GM03348 (cell line): Measurements from ENCODE around the gene ARHGEF12.
A peak's percentile ranks its signal among the peaks of the same experiment; 100 is the strongest.

Experiments used
- DNase-seq: peaks from one replicate; pipeline ENCODE4 v3.0.0; 2012; ENCODE audit warnings: low spot score

ARHGEF12 gene, protein sequence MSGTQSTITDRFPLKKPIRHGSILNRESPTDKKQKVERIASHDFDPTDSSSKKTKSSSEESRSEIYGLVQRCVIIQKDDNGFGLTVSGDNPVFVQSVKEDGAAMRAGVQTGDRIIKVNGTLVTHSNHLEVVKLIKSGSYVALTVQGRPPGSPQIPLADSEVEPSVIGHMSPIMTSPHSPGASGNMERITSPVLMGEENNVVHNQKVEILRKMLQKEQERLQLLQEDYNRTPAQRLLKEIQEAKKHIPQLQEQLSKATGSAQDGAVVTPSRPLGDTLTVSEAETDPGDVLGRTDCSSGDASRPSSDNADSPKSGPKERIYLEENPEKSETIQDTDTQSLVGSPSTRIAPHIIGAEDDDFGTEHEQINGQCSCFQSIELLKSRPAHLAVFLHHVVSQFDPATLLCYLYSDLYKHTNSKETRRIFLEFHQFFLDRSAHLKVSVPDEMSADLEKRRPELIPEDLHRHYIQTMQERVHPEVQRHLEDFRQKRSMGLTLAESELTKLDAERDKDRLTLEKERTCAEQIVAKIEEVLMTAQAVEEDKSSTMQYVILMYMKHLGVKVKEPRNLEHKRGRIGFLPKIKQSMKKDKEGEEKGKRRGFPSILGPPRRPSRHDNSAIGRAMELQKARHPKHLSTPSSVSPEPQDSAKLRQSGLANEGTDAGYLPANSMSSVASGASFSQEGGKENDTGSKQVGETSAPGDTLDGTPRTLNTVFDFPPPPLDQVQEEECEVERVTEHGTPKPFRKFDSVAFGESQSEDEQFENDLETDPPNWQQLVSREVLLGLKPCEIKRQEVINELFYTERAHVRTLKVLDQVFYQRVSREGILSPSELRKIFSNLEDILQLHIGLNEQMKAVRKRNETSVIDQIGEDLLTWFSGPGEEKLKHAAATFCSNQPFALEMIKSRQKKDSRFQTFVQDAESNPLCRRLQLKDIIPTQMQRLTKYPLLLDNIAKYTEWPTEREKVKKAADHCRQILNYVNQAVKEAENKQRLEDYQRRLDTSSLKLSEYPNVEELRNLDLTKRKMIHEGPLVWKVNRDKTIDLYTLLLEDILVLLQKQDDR (N-terminal part only)

DNA sequence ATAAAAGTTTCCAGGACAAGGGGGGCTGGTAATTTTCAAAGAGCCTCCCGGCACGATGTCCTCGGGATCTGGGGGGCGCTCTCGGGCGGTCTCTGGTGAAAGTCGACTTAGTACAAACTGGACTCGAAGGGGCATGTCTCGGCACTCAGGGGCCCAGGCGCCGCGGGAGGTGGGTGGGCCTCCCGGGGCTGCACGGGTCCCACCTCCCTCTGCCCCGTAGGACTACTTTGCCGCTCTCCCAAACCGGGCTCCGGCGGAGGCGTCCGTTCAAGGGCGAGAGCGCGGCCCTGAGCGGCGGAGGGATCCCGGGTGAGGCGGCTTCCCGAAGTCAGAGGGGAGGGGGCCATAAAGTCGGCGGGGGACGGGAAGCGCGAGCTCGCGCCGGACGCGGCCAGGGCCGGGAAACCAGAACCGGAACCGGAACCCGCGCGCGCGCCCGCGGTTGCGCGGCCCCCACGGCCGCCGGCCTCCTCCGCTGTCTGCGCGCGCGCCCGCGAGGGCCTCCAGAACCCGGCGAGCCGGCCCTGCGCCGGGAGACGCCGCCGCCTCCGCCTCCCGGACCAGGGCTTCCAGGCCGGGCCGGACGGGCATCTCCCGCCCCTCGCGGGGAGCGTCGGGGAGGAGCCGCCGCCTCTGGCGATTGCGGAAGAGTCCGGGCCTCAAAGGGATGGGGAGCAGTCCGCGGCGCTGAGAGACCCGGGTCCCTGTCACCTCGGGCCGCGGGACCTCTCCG is at the start of gene ARHGEF12:
ARHGEF12 (plus strand) TSS at position 506 of the 733 bp plus-strand sequence. CDS start 831 bp downstream, outside the sequence.
- DNase-seq = peak; percentile 98

DNA sequence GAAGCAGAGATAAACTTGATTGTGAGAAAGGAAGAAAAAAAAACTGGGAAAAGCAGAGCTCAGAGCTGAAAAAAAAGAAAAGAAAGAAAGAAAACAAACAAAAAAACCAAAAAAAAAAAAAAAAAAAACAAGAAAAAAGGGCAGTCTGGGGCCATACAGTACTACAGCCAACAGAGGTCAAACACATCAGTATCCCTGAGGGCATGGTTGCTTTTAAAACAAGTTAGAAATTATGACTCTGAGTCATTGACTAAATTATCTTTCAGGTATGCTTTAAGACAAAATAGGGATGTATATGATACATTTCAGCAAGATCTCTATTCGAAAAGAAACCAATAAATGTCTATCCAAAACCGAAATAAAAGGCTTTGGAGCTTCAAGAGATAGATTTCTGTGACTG is 48.2 kb upstream of the ARHGEF12 start:
- no peak for DNase-seq

DNA sequence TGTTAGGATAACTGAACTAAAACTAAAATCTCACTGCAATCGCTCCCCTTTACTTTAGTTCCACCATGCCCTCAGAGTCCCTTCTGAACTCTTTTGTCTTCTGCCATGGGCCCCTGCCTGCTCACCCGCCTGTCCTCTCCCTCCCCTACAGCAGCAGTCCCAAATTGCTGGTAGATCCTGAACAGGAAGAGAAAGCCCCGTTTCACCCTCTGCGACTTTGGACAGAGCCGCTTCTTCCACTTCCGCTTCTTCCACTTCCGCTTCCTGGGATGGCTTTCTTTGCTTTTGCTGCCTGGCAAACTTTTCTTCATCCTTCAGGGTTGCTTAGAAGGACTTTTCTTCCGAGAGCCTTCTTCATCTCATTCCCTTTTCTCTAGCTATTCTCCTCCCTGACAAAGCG is 46.8 kb upstream of the ARHGEF12 start:
- no peak for DNase-seq

GRCh38 chr11:120290956-120291355 is 45.3 kb upstream of the ARHGEF12 start:
- DNase-seq = no peak

- DNase-seq = no peak
These were observed 43.0 kb upstream of the ARHGEF12 start for GRCh38 chr11:120293038-120293800.

- no peak for DNase-seq
These were observed 42.1 kb upstream of the ARHGEF12 start for GRCh38 chr11:120294096-120294495.

- no peak for DNase-seq
These were observed 41.1 kb upstream of the ARHGEF12 start for GRCh38 chr11:120295099-120295498.

DNA sequence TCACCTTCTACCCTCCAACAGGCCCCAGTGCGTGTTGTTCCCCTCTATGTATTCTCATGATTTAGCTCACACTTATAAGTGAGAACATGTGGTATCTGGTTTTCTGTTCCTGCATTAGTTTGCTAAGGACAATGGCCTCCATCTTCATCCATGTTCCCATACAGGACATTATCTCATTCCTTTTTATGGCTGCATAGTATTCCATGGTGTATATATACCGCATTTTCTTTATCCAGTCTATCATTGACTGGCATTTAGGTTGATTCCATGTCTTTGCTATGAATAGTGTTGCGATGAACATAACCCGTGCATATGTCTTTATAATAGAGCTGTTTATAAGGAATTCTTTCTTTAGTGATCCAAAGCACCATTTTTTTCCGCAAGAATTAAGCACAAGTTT is 39.7 kb upstream of the ARHGEF12 start:
- no peak for DNase-seq

- DNase-seq = no peak
These were observed 37.8 kb upstream of the ARHGEF12 start for GRCh38 chr11:120298461-120298860.

- no peak for DNase-seq
These were observed 34.0 kb upstream of the ARHGEF12 start for GRCh38 chr11:120302001-120302805.

DNA sequence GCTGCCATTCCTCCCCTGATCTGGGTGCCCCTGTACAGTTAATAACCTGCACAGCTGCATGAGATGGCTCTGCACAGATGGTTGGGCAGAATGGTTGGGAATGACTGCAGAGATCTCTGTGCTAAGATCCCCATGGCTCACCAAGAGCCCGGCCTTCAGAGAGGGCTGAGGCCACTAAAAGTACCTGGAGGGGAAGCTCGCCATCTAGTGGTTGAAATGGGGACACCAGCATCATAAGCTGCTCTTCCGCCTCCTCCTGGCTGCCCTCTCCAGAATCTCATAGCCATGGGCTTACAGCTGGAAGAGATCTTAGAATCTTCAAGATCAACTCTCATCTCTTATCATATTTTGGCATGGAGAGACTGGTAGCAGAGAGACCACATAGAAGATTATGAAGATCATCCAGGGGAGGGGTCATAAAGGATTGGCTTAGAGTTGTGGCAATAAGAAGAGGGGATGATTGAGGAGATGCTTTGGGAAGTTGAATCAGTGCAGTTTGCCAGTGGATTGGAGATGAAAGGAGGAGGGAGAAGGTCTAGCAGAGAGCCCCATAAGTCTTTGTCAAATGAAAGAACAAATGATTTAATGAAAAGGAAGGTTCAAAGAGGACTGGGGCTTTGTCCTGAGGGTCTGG is 33.1 kb upstream of the ARHGEF12 start:
- DNase-seq = peak; percentile 74

DNA sequence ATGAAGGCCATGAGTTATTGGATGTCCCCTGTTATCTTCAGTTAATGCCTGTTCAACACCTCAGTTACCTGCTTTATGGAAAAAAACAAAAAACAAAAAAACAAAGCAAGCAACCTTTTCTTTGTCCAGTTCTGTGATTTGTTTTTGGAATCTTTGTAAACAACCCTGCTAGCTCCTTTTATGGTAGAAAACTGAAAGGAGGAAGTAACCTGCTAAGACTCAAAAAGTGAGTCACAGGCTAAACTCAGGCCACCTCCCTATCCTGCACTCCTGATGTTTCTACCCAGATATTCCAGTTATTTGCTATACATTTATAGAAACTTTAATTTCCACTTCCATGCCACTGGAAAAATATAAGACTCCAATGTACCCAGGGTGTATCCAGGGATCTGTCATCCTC is 31.7 kb upstream of the ARHGEF12 start:
- DNase-seq = no peak

GRCh38 chr11:120305286-120305685 is 30.9 kb upstream of the ARHGEF12 start:
- no peak for DNase-seq

- peak; percentile 91 for DNase-seq
These were observed 29.5 kb upstream of the ARHGEF12 start for GRCh38 chr11:120306519-120307242.

DNA sequence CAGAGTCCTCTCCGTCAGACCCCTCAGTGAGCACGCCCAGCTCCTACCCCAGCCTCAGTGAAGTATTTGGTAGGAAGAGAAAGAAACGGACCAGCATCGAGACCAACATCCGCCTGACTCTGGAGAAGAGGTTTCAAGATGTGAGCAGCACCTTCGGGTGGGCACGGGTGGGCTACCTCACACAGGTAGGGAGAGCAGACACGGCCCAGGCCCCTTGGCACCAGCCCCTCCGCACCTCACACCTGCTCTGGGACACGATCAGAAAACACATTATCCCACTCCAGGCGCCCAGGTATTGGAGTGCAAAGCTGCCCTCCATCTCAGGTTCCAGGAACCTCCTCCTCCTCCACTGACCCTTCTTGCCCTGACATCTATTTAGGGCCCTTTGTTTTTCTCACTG is 28.7 kb upstream of the ARHGEF12 start:
- DNase-seq = no peak

GRCh38 chr11:120308081-120308480 is 28.1 kb upstream of the ARHGEF12 start:
- no peak for DNase-seq

DNA sequence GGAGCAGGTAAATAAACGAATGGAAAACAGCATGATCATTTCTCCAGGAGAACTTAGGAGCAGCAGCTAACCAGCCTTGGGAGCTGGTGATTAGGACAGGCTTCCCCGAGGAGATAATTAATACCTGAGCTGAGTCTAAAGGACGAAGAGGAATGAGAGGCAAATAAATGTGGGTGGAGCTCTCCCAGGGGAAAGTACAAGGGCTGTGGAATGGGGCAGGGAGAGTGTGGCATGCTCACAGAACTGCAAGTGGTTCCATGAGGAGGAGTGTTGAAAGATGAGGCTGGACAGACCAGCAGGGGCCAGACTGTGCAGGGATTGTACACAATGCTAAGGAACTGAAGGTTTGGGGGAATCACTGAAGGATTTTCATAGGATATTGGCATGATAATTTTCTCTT is 25.3 kb upstream of the ARHGEF12 start:
- no peak for DNase-seq

DNA sequence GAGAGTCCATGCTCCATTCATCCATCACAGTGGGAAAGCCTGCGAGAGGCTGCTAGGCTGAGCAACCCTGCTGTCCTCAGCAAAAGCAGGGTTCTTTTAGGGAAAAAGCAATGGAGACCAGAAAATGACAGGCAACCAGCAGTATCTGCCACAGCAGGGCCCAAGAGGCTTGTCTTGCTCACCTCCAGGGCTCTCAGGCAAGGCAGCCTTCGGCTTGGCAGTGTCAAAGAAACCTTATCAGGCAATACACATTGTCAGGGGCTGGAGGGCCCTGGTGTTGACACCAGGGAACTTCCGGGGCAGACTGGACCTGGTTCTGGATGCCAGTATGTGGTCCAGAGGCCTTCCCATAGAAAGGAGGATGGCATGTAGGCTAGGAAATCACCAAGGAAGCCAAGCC is 21.4 kb upstream of the ARHGEF12 start:
- no peak for DNase-seq
